ENCODE data around the gene CCDC97. TPM values are rescaled to one million over a fixed set of nuclear protein-coding genes. Genes with fewer than 3 reads are reported as not detected.

CCDC97 gene
- total RNA-seq, 2 experiments from 2014 or later = 37.8 to 40.8 TPM

GRCh38 chr19:41355035-41355434, 45.1 kb downstream of the CCDC97 start:
- Mint-ChIP-seq H3K27ac (peak overlapping the region; percentile 100), H3K27me3 (no peaks in the 10 kb centered on the region), H3K9me3 (no peaks in the 10 kb centered on the region), H3K4me1 (peaks cover 50% of the 10 kb centered on the region), H3K4me3 (peak overlapping the region; percentile 90), H3K36me3 (peaks cover 13% of the 10 kb centered on the region)
- ATAC-seq (ENCODE audit: low read depth) (no peak), DNase-seq (no peak)
- POLR2A ChIA-PET = interaction anchor here (0.6 to 6.9 kb wide), 10 partner anchors 10 to 221 kb away, joined by 3 to 64 read pairs (median 4); partner anchors contain the start of genes B9D2, CCDC97 and CEACAM21

GRCh38 chr19:41355802-41356201, 45.8 kb downstream of the CCDC97 start:
- peak overlapping the region; percentile 90 for H3K4me3 Mint-ChIP-seq
- ATAC-seq (ENCODE audit: low read depth) (no peak), DNase-seq (peak; percentile 49)

GRCh38 chr19:41356984-41357739, 47.2 kb downstream of the CCDC97 start:
- ATAC-seq (ENCODE audit: low read depth) (peak; percentile 22), DNase-seq (peak; percentile 54)
- peak overlapping the region; percentile 90 for H3K4me3 Mint-ChIP-seq
- peaks cover 47% of the 10 kb centered on the region for H3K4me1 Mint-ChIP-seq
- no peaks in the 10 kb centered on the region for H3K9me3 Mint-ChIP-seq
- H3K27ac Mint-ChIP-seq = peak overlapping the region; percentile 100
- no peaks in the 10 kb centered on the region for H3K27me3 Mint-ChIP-seq
- H3K36me3 Mint-ChIP-seq = peaks cover 6% of the 10 kb centered on the region
- POLR2A ChIA-PET = interaction anchor here (0.6 to 6.9 kb wide), 10 partner anchors 8 to 409 kb away, joined by 3 to 64 read pairs (median 3); partner anchors contain the start of gene B9D2

More at GRCh38 chr19:41355802-41356201, 45.8 kb downstream of the CCDC97 start:
- no peaks in the 10 kb centered on the region for H3K9me3 Mint-ChIP-seq
- H3K4me1 Mint-ChIP-seq = peaks cover 49% of the 10 kb centered on the region
- peaks cover 12% of the 10 kb centered on the region for H3K36me3 Mint-ChIP-seq
- POLR2A ChIA-PET = interaction anchor here (0.6 to 6.9 kb wide), 11 partner anchors 9 to 220 kb away, joined by 3 to 64 read pairs (median 4); partner anchors contain the start of genes B9D2, CCDC97 and CEACAM21
- H3K27me3 Mint-ChIP-seq = no peaks in the 10 kb centered on the region
- peak overlapping the region; percentile 100 for H3K27ac Mint-ChIP-seq

GRCh38 chr19:41357746-41358145, 47.8 kb downstream of the CCDC97 start:
- Mint-ChIP-seq H3K27ac (peak overlapping the region; percentile 100), H3K9me3 (no peaks in the 10 kb centered on the region), H3K4me3 (peak overlapping the region; percentile 90), H3K27me3 (no peaks in the 10 kb centered on the region), H3K36me3 (peaks cover 10% of the 10 kb centered on the region), H3K4me1 (peaks cover 52% of the 10 kb centered on the region)
- POLR2A ChIA-PET = interaction anchor here (0.9 to 2.6 kb wide), 8 partner anchors 8 to 174 kb away, joined by 3 to 8 read pairs (median 3); no protein-coding TSS in a partner anchor
- ATAC-seq (ENCODE audit: low read depth) (no peak), DNase-seq (no peak)

- Mint-ChIP-seq H3K27me3 (no peaks in the 10 kb centered on the region), H3K9me3 (no peaks in the 10 kb centered on the region), H3K4me1 (peaks cover 55% of the 10 kb centered on the region), H3K4me3 (no peak overlapping the region), H3K36me3 (peaks cover 8% of the 10 kb centered on the region), H3K27ac (peak overlapping the region; percentile 58)
- DNase-seq (no peak), ATAC-seq (ENCODE audit: low read depth) (no peak)
- POLR2A ChIA-PET = interaction anchor here (0.6 to 1.0 kb wide), 2 partner anchors 24 to 155 kb away, joined by 3 read pairs; no protein-coding TSS in a partner anchor
Measured at GRCh38 chr19:41359741-41360140, 49.8 kb downstream of the CCDC97 start.

GRCh38 chr19:41362143-41362847, 52.3 kb downstream of the CCDC97 start:
- H3K4me1 Mint-ChIP-seq = peaks cover 38% of the 10 kb centered on the region
- H3K9me3 Mint-ChIP-seq = no peaks in the 10 kb centered on the region
- POLR2A ChIA-PET = interaction anchor here (0.8 to 4.4 kb wide), 4 partner anchors 9 to 77 kb away, joined by 3 to 64 read pairs (median 12); partner anchors contain the start of genes CCDC97, DMAC2 and TGFB1

GRCh38 chr19:41363371-41363752, 53.4 kb downstream of the CCDC97 start:
- POLR2A ChIA-PET = interaction anchor here (0.6 to 4.4 kb wide), 14 partner anchors 10 to 168 kb away, joined by 3 to 64 read pairs (median 5); partner anchors contain the start of genes CCDC97, DMAC2, HNRNPUL1 and TGFB1

More at GRCh38 chr19:41362143-41362847, 52.3 kb downstream of the CCDC97 start:
- H3K36me3 Mint-ChIP-seq = peaks cover 11% of the 10 kb centered on the region
- peak overlapping the region; percentile 98 for H3K4me3 Mint-ChIP-seq
- no peaks in the 10 kb centered on the region for H3K27me3 Mint-ChIP-seq
- DNase-seq = no peak
- no peak for ATAC-seq (ENCODE audit: low read depth)
- peak overlapping the region; percentile 99 for H3K27ac Mint-ChIP-seq

GRCh38 chr19:41363753-41364523, 54.0 kb downstream of the CCDC97 start, which contains the start of gene B9D2:
Gene B9D2 (minus strand): TSS chr19:41364149. CDS start chr19:41363519, 630 bp downstream.
- POLR2A ChIA-PET = interaction anchor here (0.6 to 4.4 kb wide), 17 partner anchors 10 to 185 kb away, joined by 3 to 64 read pairs (median 4); partner anchors contain the start of genes CCDC97, DMAC2, HNRNPUL1 and TGFB1
- Mint-ChIP-seq H3K27ac (peak within 1 kb of the TSS; percentile 99), H3K9me3 (no peaks in the 10 kb centered on the region), H3K4me1 (peaks cover 25% of the 10 kb centered on the region), H3K27me3 (no peaks in the 10 kb centered on the region), H3K36me3 (peaks cover 11% of the 10 kb centered on the region), H3K4me3 (peak within 1 kb of the TSS; percentile 98)
- DNase-seq (peak; percentile 96), ATAC-seq (ENCODE audit: low read depth) (peak; percentile 90)

More at GRCh38 chr19:41363371-41363752, 53.4 kb downstream of the CCDC97 start:
- H3K27me3 Mint-ChIP-seq = no peaks in the 10 kb centered on the region
- H3K4me1 Mint-ChIP-seq = peaks cover 28% of the 10 kb centered on the region
- peak overlapping the region; percentile 99 for H3K27ac Mint-ChIP-seq
- H3K4me3 Mint-ChIP-seq = peak overlapping the region; percentile 98
- DNase-seq = no peak
- H3K9me3 Mint-ChIP-seq = no peaks in the 10 kb centered on the region
- H3K36me3 Mint-ChIP-seq = peaks cover 11% of the 10 kb centered on the region
- ATAC-seq (ENCODE audit: low read depth) = no peak

- no peaks in the 10 kb centered on the region for H3K27me3 Mint-ChIP-seq
- H3K4me3 Mint-ChIP-seq = peak overlapping the region; percentile 98
- H3K27ac Mint-ChIP-seq = peak overlapping the region; percentile 99
- H3K4me1 Mint-ChIP-seq = peaks cover 24% of the 10 kb centered on the region
- POLR2A ChIA-PET = interaction anchor here (0.7 to 4.4 kb wide), 13 partner anchors 11 to 184 kb away, joined by 3 to 64 read pairs (median 6); partner anchors contain the start of genes CCDC97, DMAC2, HNRNPUL1 and TGFB1
- ATAC-seq (ENCODE audit: low read depth) (no peak), DNase-seq (no peak)
- H3K9me3 Mint-ChIP-seq = no peaks in the 10 kb centered on the region
- peaks cover 10% of the 10 kb centered on the region for H3K36me3 Mint-ChIP-seq
Measured at GRCh38 chr19:41364524-41365391, 54.8 kb downstream of the CCDC97 start.

GRCh38 chr19:41366089-41366488, 56.1 kb downstream of the CCDC97 start:
- no peak overlapping the region for H3K4me3 Mint-ChIP-seq
- H3K36me3 Mint-ChIP-seq = peaks cover 7% of the 10 kb centered on the region
- no peaks in the 10 kb centered on the region for H3K27me3 Mint-ChIP-seq
- no peak for DNase-seq
- peaks cover 21% of the 10 kb centered on the region for H3K4me1 Mint-ChIP-seq
- no peaks in the 10 kb centered on the region for H3K9me3 Mint-ChIP-seq
- POLR2A ChIA-PET = interaction anchor here (0.7 to 4.4 kb wide), 7 partner anchors 8 to 588 kb away, joined by 3 to 64 read pairs (median 3); partner anchors contain the start of gene TGFB1
- no peak for ATAC-seq (ENCODE audit: low read depth)
- no peak overlapping the region for H3K27ac Mint-ChIP-seq

- peaks cover 7% of the 10 kb centered on the region for H3K36me3 Mint-ChIP-seq
Measured at GRCh38 chr19:41367848-41368301, 57.9 kb downstream of the CCDC97 start.

More at GRCh38 chr19:41367848-41368301, 57.9 kb downstream of the CCDC97 start:
- no peak overlapping the region for H3K27ac Mint-ChIP-seq
- DNase-seq (no peak), ATAC-seq (ENCODE audit: low read depth) (no peak)
- H3K9me3 Mint-ChIP-seq = no peaks in the 10 kb centered on the region
- H3K4me3 Mint-ChIP-seq = no peak overlapping the region
- H3K4me1 Mint-ChIP-seq = peaks cover 18% of the 10 kb centered on the region
- POLR2A ChIA-PET = interaction anchor here (0.8 to 0.9 kb wide), 2 partner anchors 9 to 11 kb away, joined by 3 read pairs; no protein-coding TSS in a partner anchor
- no peaks in the 10 kb centered on the region for H3K27me3 Mint-ChIP-seq
